Lower leg skin (tissue), 3 donors: ENCODE data around the gene ZNF425.

Experiments
- CTCF ChIP-seq, 3 donors: fragments of 450-650 bp; IDR thresholded peaks; one replicate each; pipeline ENCODE4 v1.5.1; 2016; ENCODE audit warnings: antibody characterized with exemption in 3 of 3, mild to moderate bottlenecking in 3 of 3, moderate library complexity in 2 of 3
- POLR2A ChIP-seq, 2 donors: fragments of 450-650 bp; IDR thresholded peaks; one replicate each; pipeline ENCODE4 v1.6.1; 2016 to 2017; ENCODE audit warnings: antibody characterized with exemption in 2 of 2, mild to moderate bottlenecking in 1 of 2, moderate library complexity in 1 of 2

GRCh38 chr7:149053885-149054284 lies 72.2 kb downstream of the ZNF425 start:
- TF ChIP-seq CTCF (IDR thresholded peaks at IDR 0.05), result no peak
- no peak for TF ChIP-seq POLR2A (IDR thresholded peaks at IDR 0.05)
